ENCODE measurements around the gene CALD1. TPM values are rescaled to one million over a fixed set of nuclear protein-coding genes. Genes with fewer than 3 reads are reported as not detected.

The CALD1 gene
- total and polyA plus RNA-seq, 8 donors: 146 to 1,007 (median 302) TPM

DNA sequence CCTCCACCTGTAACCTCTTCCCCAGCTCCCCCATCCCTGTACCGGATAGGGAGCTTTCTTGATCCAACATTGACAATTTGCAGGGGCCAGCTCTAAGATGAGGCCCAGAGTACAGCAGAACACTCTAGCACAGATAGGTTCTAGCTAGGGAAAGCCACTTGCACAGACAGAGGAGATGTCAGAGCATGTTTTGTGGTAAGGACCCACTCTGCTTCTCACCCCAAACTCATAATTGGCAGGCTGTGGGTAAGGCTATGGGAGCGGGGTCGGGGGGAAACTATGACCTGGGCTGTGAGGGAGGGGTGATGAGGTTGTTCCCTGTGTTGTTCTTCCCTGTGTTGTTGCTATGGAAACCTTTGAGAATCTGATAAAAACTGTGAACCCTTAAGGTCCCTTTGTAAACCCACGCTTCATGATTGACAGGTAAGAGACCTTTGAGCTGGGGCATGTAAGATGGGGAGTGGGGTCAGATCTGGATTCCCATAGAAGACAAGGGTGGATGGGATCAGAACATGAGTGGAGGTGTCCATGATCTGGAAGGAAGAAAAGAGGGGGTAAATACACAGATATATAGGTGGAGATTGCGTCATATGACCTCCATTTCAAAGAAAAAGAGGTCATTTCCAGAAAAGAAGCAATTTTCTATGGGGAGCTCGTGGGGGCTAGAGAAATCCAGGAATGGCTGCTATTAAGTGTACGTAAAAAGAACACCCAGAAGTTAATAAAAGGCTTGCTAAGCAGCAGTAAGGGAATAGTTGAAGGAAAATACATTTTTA, 4.0 kb downstream of the CALD1 start:
- Histone ChIP-seq H3K4me1 (peaks cover 0 to 42% (median 18%) of the 10 kb centered on the region in 4 donors), H3K4me3 (peak overlapping the region; percentile 44 to 56 (median 52)), H3K9me3 (no peaks in the 10 kb centered on the region), H3K36me3 (peaks cover 0 to 8% (median 0%) of the 10 kb centered on the region in 4 donors), H3K27ac (peak overlapping the region in 4 of 5 donors; percentile 79 to 91 (median 86)), H3K27me3 (no peaks in the 10 kb centered on the region)
- 67 to 92% (median 79%) methylated on average over 6 to 7 of the region's 7 CpGs for WGBS, 5 donors
- no peak for DNase-seq
- TF ChIP-seq EP300 (IDR thresholded peaks at IDR 0.05) (no peak), POLR2A (IDR thresholded peaks at IDR 0.05) (no peak), POLR2AphosphoS5 (IDR thresholded peaks at IDR 0.05) (no peak)
- TF ChIP-seq, protein P1, sequence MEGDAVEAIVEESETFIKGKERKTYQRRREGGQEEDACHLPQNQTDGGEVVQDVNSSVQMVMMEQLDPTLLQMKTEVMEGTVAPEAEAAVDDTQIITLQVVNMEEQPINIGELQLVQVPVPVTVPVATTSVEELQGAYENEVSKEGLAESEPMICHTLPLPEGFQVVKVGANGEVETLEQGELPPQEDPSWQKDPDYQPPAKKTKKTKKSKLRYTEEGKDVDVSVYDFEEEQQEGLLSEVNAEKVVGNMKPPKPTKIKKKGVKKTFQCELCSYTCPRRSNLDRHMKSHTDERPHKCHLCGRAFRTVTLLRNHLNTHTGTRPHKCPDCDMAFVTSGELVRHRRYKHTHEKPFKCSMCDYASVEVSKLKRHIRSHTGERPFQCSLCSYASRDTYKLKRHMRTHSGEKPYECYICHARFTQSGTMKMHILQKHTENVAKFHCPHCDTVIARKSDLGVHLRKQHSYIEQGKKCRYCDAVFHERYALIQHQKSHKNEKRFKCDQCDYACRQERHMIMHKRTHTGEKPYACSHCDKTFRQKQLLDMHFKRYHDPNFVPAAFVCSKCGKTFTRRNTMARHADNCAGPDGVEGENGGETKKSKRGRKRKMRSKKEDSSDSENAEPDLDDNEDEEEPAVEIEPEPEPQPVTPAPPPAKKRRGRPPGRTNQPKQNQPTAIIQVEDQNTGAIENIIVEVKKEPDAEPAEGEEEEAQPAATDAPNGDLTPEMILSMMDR (IDR thresholded peaks at IDR 0.05): no peak
- intact Hi-C loops (cut with DNase I; ENCODE audit: low total_unique reads): no loop called here

DNA sequence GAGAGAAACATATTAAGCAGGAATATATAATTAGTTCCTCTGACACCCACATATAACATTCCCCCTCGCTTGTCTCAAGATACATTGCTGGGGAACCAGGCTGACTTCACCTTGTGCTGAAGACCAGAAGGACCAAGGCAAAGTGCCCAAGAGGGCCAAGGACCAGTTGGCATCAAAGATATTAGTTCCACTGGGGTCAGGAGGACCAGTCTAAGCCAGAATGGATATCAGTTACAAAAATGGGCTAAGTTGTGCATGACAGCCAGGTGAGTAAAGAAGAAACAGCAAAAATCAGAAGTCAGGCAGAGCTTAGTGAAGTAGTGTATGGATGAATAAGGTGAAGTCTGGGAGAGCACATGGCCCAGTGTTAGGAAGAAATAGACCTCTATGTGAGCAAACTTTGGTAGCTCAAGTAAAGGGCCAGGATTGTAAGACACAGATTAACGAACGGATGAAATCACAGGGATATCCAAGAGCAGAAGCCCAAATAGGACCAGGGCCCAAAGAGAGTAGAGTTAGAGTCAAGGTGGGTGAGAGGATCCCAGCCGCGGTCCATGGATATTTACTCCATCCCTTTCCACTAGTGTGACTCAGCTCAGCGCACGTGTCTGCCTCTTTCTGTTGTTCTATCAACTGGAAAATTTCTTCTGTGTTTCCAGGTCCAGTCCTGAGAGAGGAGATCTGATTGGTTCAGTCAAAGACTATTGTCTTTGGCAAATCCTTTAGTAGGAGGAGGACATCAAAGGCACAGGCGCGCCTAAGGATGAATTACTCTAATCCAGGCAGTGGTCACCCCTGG, 5.0 kb downstream of the CALD1 start:
- Histone ChIP-seq H3K9me3 (no peaks in the 10 kb centered on the region), H3K27ac (peak overlapping the region in 4 of 5 donors; percentile 1 to 91 (median 86)), H3K27me3 (no peaks in the 10 kb centered on the region), H3K36me3 (peaks cover 0 to 8% (median 0%) of the 10 kb centered on the region in 4 donors), H3K4me1 (peaks cover 0 to 44% (median 15%) of the 10 kb centered on the region in 4 donors), H3K4me3 (peak overlapping the region in 3 of 4 donors; percentile 44 to 55 (median 49))
- TF ChIP-seq, protein P1 (IDR thresholded peaks at IDR 0.05): no peak
- TF ChIP-seq EP300 (IDR thresholded peaks at IDR 0.05) (no peak), POLR2AphosphoS5 (IDR thresholded peaks at IDR 0.05) (peak in 1 of 3 donors; percentile 3), POLR2A (IDR thresholded peaks at IDR 0.05) (no peak)
- DNase-seq: no peak
- WGBS, 5 donors: 76 to 93% (median 88%) methylated on average over 9 of the region's 9 CpGs
- intact Hi-C loops (cut with DNase I; ENCODE audit: low total_unique reads): no loop called here

DNA sequence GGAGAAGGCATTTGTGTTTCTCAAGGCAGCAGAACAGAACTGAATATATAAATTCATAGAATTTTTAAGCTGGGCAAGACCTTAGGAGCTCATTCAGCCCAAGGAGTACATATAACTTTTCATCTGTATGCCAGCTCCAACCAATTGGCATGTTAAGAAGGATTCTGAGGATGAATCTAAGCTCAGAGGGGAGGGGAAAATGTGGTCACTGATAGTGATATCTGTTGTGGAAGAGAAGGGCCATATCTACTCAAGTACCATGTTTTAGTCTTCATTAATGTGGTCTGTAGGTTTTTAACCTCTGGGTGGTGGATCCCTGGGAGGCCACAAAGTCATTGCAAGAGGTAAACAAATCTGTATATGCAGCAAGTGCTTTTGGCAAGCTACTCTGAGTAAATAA, 6.4 kb downstream of the CALD1 start:
- intact Hi-C loops (cut with DNase I; ENCODE audit: low total_unique reads): no loop called here
- Histone ChIP-seq H3K27ac (peak overlapping the region in 3 of 5 donors; percentile 25 to 91 (median 54)), H3K9me3 (no peaks in the 10 kb centered on the region), H3K27me3 (no peaks in the 10 kb centered on the region), H3K4me1 (peaks cover 0 to 56% (median 22%) of the 10 kb centered on the region in 4 donors), H3K36me3 (peaks cover 0 to 8% (median 0%) of the 10 kb centered on the region in 4 donors), H3K4me3 (peak overlapping the region in 1 of 4 donors; percentile 1)
- TF ChIP-seq POLR2A (IDR thresholded peaks at IDR 0.05) (no peak), EP300 (IDR thresholded peaks at IDR 0.05) (no peak), POLR2AphosphoS5 (IDR thresholded peaks at IDR 0.05) (no peak)
- TF ChIP-seq, protein P1 (IDR thresholded peaks at IDR 0.05): no peak
- DNase-seq: no peak

DNA sequence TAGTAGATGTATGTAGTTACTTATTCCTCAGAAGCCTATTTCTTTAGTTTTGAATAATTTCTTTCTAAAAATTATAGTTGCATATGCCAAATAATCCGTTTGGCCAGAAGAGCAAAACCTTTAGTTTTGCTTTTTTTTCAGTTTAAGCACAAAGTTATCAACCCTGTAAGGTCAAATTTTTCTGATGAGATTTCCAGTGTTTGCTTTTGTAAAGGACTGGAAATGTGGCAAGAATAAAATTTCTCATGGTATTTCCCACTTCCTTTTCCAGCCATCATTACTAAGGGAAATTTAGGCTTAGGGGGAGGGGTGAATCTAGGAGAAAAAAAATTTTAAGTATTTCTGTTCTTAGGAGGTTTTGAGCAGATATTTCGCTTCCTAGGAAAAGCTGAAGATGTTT, 7.6 kb downstream of the CALD1 start:
- H3K27ac ChIP-seq: peak overlapping the region in 4 of 5 donors; percentile 43 to 91 (median 60)
- no peaks in the 10 kb centered on the region for H3K27me3 ChIP-seq
- H3K36me3 ChIP-seq: peaks cover 0 to 8% (median 0%) of the 10 kb centered on the region in 4 donors
- no peaks in the 10 kb centered on the region for H3K9me3 ChIP-seq
- WGBS, 5 donors: 52 to 63% (median 55%) methylated on average over 2 of the region's 2 CpGs
- H3K4me1 ChIP-seq: peaks cover 0 to 67% (median 22%) of the 10 kb centered on the region in 4 donors
- intact Hi-C loops (cut with DNase I; ENCODE audit: low total_unique reads): no loop called here
- TF ChIP-seq POLR2A (IDR thresholded peaks at IDR 0.05) (no peak), EP300 (IDR thresholded peaks at IDR 0.05) (no peak)
- no peak overlapping the region for H3K4me3 ChIP-seq
- no peak for DNase-seq

Data from stomach (tissue), 9 donors.